CD4-positive, alpha-beta T cell treated with Interleukin-4 for 1 hour (primary cell): ENCODE results near the gene LTK.

Source experiments
- DNase-seq, 2 donors: peaks; one replicate each; pipeline ENCODE4 v3.0.0-alpha.2; 2020 to 2022

LTK gene

GRCh38 chr15:41495736-41496599, 17.7 kb downstream of the LTK start:
- no peak for DNase-seq

- DNase-seq = peak; percentile 31 to 34
These were observed 18.5 kb downstream of the LTK start for GRCh38 chr15:41494922-41495735.

GRCh38 chr15:41494190-41494921, 19.3 kb downstream of the LTK start:
- peak in 1 of 2 donors; percentile 34 for DNase-seq

GRCh38 chr15:41493902-41494189, 19.8 kb downstream of the LTK start:
- no peak for DNase-seq

- DNase-seq = peak; percentile 71 to 77
These were observed 20.3 kb downstream of the LTK start, which contains the start of gene ITPKA for GRCh38 chr15:41493205-41493901. Gene ITPKA (plus strand): TSS chr15:41493874. CDS start chr15:41493928, 54 bp downstream.

- DNase-seq = no peak
These were observed 20.9 kb downstream of the LTK start for GRCh38 chr15:41492597-41493204.

GRCh38 chr15:41491889-41492288, 21.7 kb downstream of the LTK start:
- no peak for DNase-seq

- DNase-seq = no peak
These were observed 23.3 kb downstream of the LTK start for GRCh38 chr15:41490355-41490754.

- DNase-seq = no peak
These were observed 24.0 kb downstream of the LTK start for GRCh38 chr15:41489641-41490040.

- DNase-seq = peak; percentile 30 to 43
These were observed 25.8 kb downstream of the LTK start for GRCh38 chr15:41487802-41488201.

- DNase-seq = no peak
These were observed 26.2 kb downstream of the LTK start for GRCh38 chr15:41487381-41487780.

- DNase-seq = no peak
These were observed 27.3 kb downstream of the LTK start for GRCh38 chr15:41486286-41486685.

GRCh38 chr15:41484937-41485625, 28.5 kb downstream of the LTK start:
- DNase-seq = no peak

- DNase-seq = peak; percentile 21 to 50
These were observed 30.1 kb downstream of the LTK start for GRCh38 chr15:41483519-41483918.

GRCh38 chr15:41483115-41483514, 30.5 kb downstream of the LTK start:
- DNase-seq = peak; percentile 29 to 54

- DNase-seq = no peak
These were observed 31.3 kb downstream of the LTK start for GRCh38 chr15:41482110-41482877.

GRCh38 chr15:41480396-41481140, 33.1 kb downstream of the LTK start:
- DNase-seq = no peak

- DNase-seq = no peak
These were observed 37.1 kb downstream of the LTK start for GRCh38 chr15:41476416-41477048.

- no peak for DNase-seq
These were observed 38.7 kb downstream of the LTK start for GRCh38 chr15:41474941-41475340.

- no peak for DNase-seq
These were observed 39.2 kb downstream of the LTK start for GRCh38 chr15:41474436-41474835.
